ENCODE results near the gene SBF2. TPM values are rescaled to one million over a fixed set of nuclear protein-coding genes. Genes with fewer than 3 reads are reported as not detected.

Gene SBF2
- total RNA-seq, 1 experiment from 2014 or later: 31.3 TPM

DNA sequence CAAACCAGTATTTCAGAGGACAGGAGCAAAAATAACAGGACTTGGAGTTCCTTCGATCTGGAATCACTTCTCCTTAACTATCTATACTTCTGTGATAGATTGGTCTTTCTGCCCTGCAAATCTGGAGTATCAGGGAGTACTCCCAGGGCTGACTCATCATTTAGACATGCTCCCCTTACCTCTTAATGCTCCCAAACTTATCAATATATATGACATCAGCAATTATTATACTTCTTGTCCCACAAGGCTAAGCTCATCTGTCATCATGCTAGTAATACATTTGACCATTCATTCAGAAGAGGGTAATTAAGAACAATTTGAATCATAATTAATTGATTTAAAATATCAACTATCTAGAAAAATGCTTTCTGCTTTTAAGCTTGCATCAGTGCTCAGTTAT is 466.3 kb downstream of the SBF2 start:
- ChIA-PET CTCF (no interaction called here), POLR2A (ENCODE audit: unreplicated experiment) (no interaction called here)
- DNase-seq: no peak
- H2AFZ ChIP-seq (ENCODE audit: low read length): no peak overlapping the region
- H3K27ac ChIP-seq (ENCODE audit: low read length): no peak overlapping the region
- H3K9me2 ChIP-seq (replicated peaks; ENCODE audit: low read length): no peaks in the 10 kb centered on the region
- no peak overlapping the region for H3K4me2 ChIP-seq (ENCODE audit: low read length)
- no peak overlapping the region for H3K9ac ChIP-seq (ENCODE audit: low read length)
- H4K20me1 ChIP-seq (ENCODE audit: low read length): no peaks in the 10 kb centered on the region
- no TSS peak for BruUV-seq (replicated peaks)
- H3K9me3 ChIP-seq (ENCODE audit: low read length): no peaks in the 10 kb centered on the region
- ATAC-seq: no peak
- H3K36me3 ChIP-seq (ENCODE audit: low read depth, low read length): no peaks in the 10 kb centered on the region
- TF ChIP-seq, protein P1, sequence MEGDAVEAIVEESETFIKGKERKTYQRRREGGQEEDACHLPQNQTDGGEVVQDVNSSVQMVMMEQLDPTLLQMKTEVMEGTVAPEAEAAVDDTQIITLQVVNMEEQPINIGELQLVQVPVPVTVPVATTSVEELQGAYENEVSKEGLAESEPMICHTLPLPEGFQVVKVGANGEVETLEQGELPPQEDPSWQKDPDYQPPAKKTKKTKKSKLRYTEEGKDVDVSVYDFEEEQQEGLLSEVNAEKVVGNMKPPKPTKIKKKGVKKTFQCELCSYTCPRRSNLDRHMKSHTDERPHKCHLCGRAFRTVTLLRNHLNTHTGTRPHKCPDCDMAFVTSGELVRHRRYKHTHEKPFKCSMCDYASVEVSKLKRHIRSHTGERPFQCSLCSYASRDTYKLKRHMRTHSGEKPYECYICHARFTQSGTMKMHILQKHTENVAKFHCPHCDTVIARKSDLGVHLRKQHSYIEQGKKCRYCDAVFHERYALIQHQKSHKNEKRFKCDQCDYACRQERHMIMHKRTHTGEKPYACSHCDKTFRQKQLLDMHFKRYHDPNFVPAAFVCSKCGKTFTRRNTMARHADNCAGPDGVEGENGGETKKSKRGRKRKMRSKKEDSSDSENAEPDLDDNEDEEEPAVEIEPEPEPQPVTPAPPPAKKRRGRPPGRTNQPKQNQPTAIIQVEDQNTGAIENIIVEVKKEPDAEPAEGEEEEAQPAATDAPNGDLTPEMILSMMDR (conservative IDR thresholded peaks at IDR 0.05; ENCODE audit: low read depth, low read length): no peak
- TF ChIP-seq EZH2 (IDR thresholded peaks at IDR 0.05; ENCODE audit: low read length, unreplicated experiment): no peak
- no peak for TF ChIP-seq EZH2phosphoT487 (IDR thresholded peaks at IDR 0.05; ENCODE audit: borderline replicate concordance, low read length)
- intact Hi-C loops (cut with micrococcal nuclease): no loop called here
- no peak overlapping the region for H3K4me3 ChIP-seq (ENCODE audit: low read length)
- H3K4me1 ChIP-seq (ENCODE audit: insufficient read depth, low read length): no peaks in the 10 kb centered on the region; the same call in 1 of the 2 replicates
- no peaks in the 10 kb centered on the region for H3K79me2 ChIP-seq (ENCODE audit: low read length)
- no peaks in the 10 kb centered on the region for H3F3A ChIP-seq (ENCODE audit: low read length, unreplicated experiment)
- H3K27me3 ChIP-seq (ENCODE audit: low read length): no peaks in the 10 kb centered on the region

- Histone ChIP-seq H3K36me3 (ENCODE audit: low read depth, low read length) (no peaks in the 10 kb centered on the region), H3K9me3 (ENCODE audit: low read length) (no peaks in the 10 kb centered on the region)
- POLR2A ChIA-PET (ENCODE audit: unreplicated experiment): no interaction called here
Observed at GRCh38 chr11:9826390-9826789, 467.6 kb downstream of the SBF2 start.

GRCh38 chr11:9825895-9826294 is 468.1 kb downstream of the SBF2 start:
- ATAC-seq (no peak), DNase-seq (no peak)
- BruUV-seq (replicated peaks): no TSS peak
- H3K9ac ChIP-seq (ENCODE audit: low read length): no peak overlapping the region
- H4K20me1 ChIP-seq (ENCODE audit: low read length): no peaks in the 10 kb centered on the region
- no peak for TF ChIP-seq EZH2 (IDR thresholded peaks at IDR 0.05; ENCODE audit: low read length, unreplicated experiment)
- TF ChIP-seq, protein P1 (conservative IDR thresholded peaks at IDR 0.05; ENCODE audit: low read depth, low read length): no peak
- TF ChIP-seq EZH2phosphoT487 (IDR thresholded peaks at IDR 0.05; ENCODE audit: borderline replicate concordance, low read length): no peak
- H3K27me3 ChIP-seq (ENCODE audit: low read length): no peaks in the 10 kb centered on the region
- ChIA-PET POLR2A (ENCODE audit: unreplicated experiment) (no interaction called here), CTCF (no interaction called here)
- H3K9me2 ChIP-seq (replicated peaks; ENCODE audit: low read length): no peaks in the 10 kb centered on the region
- no peaks in the 10 kb centered on the region for H3F3A ChIP-seq (ENCODE audit: low read length, unreplicated experiment)
- no peaks in the 10 kb centered on the region for H3K79me2 ChIP-seq (ENCODE audit: low read length)
- no peaks in the 10 kb centered on the region for H3K9me3 ChIP-seq (ENCODE audit: low read length)
- H3K4me2 ChIP-seq (ENCODE audit: low read length): no peak overlapping the region
- H3K4me3 ChIP-seq (ENCODE audit: low read length): no peak overlapping the region
- no peak overlapping the region for H3K27ac ChIP-seq (ENCODE audit: low read length)
- intact Hi-C loops (cut with micrococcal nuclease): no loop called here
- no peak overlapping the region for H2AFZ ChIP-seq (ENCODE audit: low read length)
- no peaks in the 10 kb centered on the region for H3K36me3 ChIP-seq (ENCODE audit: low read depth, low read length)
- H3K4me1 ChIP-seq (ENCODE audit: insufficient read depth, low read length): peaks cover 7% of the 10 kb centered on the region

More at GRCh38 chr11:9826390-9826789, 467.6 kb downstream of the SBF2 start:
- H3F3A ChIP-seq (ENCODE audit: low read length, unreplicated experiment): no peaks in the 10 kb centered on the region
- H4K20me1 ChIP-seq (ENCODE audit: low read length): no peaks in the 10 kb centered on the region
- H3K4me3 ChIP-seq (ENCODE audit: low read length): no peak overlapping the region
- ATAC-seq: no peak
- intact Hi-C loops (cut with micrococcal nuclease): no loop called here
- TF ChIP-seq, protein P1 (conservative IDR thresholded peaks at IDR 0.05; ENCODE audit: low read depth, low read length): no peak
- TF ChIP-seq EZH2phosphoT487 (IDR thresholded peaks at IDR 0.05; ENCODE audit: borderline replicate concordance, low read length) (no peak), EZH2 (IDR thresholded peaks at IDR 0.05; ENCODE audit: low read length, unreplicated experiment) (no peak)
- no peak overlapping the region for H3K4me2 ChIP-seq (ENCODE audit: low read length)
- no peaks in the 10 kb centered on the region for H3K27me3 ChIP-seq (ENCODE audit: low read length)
- no peaks in the 10 kb centered on the region for H3K9me2 ChIP-seq (replicated peaks; ENCODE audit: low read length)
- no peak overlapping the region for H2AFZ ChIP-seq (ENCODE audit: low read length)
- H3K27ac ChIP-seq (ENCODE audit: low read length): no peak overlapping the region
- no peak overlapping the region for H3K9ac ChIP-seq (ENCODE audit: low read length)
- no peaks in the 10 kb centered on the region for H3K79me2 ChIP-seq (ENCODE audit: low read length)
- DNase-seq: no peak
- no TSS peak for BruUV-seq (replicated peaks)
- peaks cover 2% of the 10 kb centered on the region for H3K4me1 ChIP-seq (ENCODE audit: insufficient read depth, low read length)
- CTCF ChIA-PET: no interaction called here
